Keratinocyte (primary cell): ENCODE data around the gene SLC6A7. TPM values are rescaled to one million over a fixed set of nuclear protein-coding genes. Genes with fewer than 3 reads are reported as not detected.

Source experiments
- DNase-seq: peaks from one replicate; pipeline ENCODE4 v3.0.0-alpha.2; 2011; ENCODE audit warnings: low read depth, missing footprints, low spot score
- FAIRE-seq: peaks from 2 replicates; lab custom pipeline; 2011; peaks lifted over from hg19 to GRCh38; lab: Jason Lieb, UNC
- H2AFZ ChIP-seq: 2 replicates; pipeline ENCODE4 v1.6.0; 2012; ENCODE audit warnings: low read length, control low read depth, inconsistent platforms; ENCODE audit not compliant: control insufficient read depth
- H3K27ac ChIP-seq: 2 replicates; pipeline ENCODE4 v1.5.1; 2011; ENCODE audit warnings: low read length; ENCODE audit not compliant: control insufficient read depth, insufficient read depth
- H3K27me3 ChIP-seq: 3 replicates; pipeline ENCODE4 v1.6.0; 2011; ENCODE audit warnings: low read length; ENCODE audit not compliant: control insufficient read depth, insufficient read depth; ENCODE audit errors: extremely low read depth
- H3K36me3 ChIP-seq, 2 experiments: 2 replicates in 1 of 2; 3 replicates in 1 of 2; pipeline ENCODE4 v1.5.1; 2011; ENCODE audit warnings: low read length in 2 of 2, mild to moderate bottlenecking in 1 of 2; ENCODE audit not compliant: control insufficient read depth in 2 of 2, insufficient read depth in 2 of 2; ENCODE audit errors: extremely low read depth in 1 of 2
- H3K4me1 ChIP-seq: 3 replicates; pipeline ENCODE4 v1.5.1; 2011; ENCODE audit warnings: low read length; ENCODE audit not compliant: control insufficient read depth, insufficient read depth; ENCODE audit errors: extremely low read depth
- H3K4me2 ChIP-seq: 3 replicates; pipeline ENCODE4 v1.6.0; 2011; ENCODE audit warnings: low read depth, low read length; ENCODE audit not compliant: control insufficient read depth, insufficient read depth; ENCODE audit errors: extremely low read depth
- H3K4me3 ChIP-seq, 3 experiments: fragments of 200-600 bp in 1 of 3; sonication (generic) in 1 of 3; 2 replicates in 2 of 3; 3 replicates in 1 of 3; pipeline ENCODE4 v1.5.1; 2011 to 2016; ENCODE audit warnings: low read length in 3 of 3, mild to moderate bottlenecking in 3 of 3, control low read depth in 2 of 3, inconsistent platforms in 1 of 3, low read depth in 1 of 3, mixed read lengths in 1 of 3, mixed run types in 1 of 3, moderate library complexity in 1 of 3; ENCODE audit not compliant: control insufficient read depth in 2 of 3, insufficient read depth in 2 of 3; ENCODE audit errors: extremely low read depth in 1 of 3
- H3K79me2 ChIP-seq: 2 replicates; pipeline ENCODE4 v1.6.0; 2012; ENCODE audit warnings: low read length; ENCODE audit not compliant: control insufficient read depth, insufficient read depth
- H3K9ac ChIP-seq: 3 replicates; pipeline ENCODE4 v1.6.0; 2011; ENCODE audit warnings: low read length; ENCODE audit not compliant: control insufficient read depth, insufficient read depth; ENCODE audit errors: extremely low read depth
- H3K9me1 ChIP-seq: 3 replicates; pipeline ENCODE4 v1.6.0; 2011; ENCODE audit warnings: low read length; ENCODE audit not compliant: control insufficient read depth, insufficient read depth; ENCODE audit errors: extremely low read depth
- H3K9me3 ChIP-seq: 2 replicates; pipeline ENCODE4 v1.5.1; 2012; ENCODE audit warnings: low read depth, low read length; ENCODE audit not compliant: control insufficient read depth
- H4K20me1 ChIP-seq: 3 replicates; pipeline ENCODE4 v1.6.0; 2011; ENCODE audit warnings: low read length; ENCODE audit not compliant: control insufficient read depth, insufficient read depth; ENCODE audit errors: extremely low read depth
- CTCF ChIP-seq, 3 experiments: IDR thresholded peaks in 1 of 3; conservative IDR thresholded peaks in 1 of 3; optimal IDR thresholded peaks in 1 of 3; 2 replicates in 2 of 3; 3 replicates in 1 of 3; pipeline versions ENCODE3 to v1.5.1; 2011; ENCODE audit warnings: low read length in 3 of 3, mild to moderate bottlenecking in 3 of 3, moderate library complexity in 2 of 3, control low read depth in 1 of 3, inconsistent platforms in 1 of 3; ENCODE audit not compliant: insufficient read depth in 2 of 3; ENCODE audit errors: extremely low read depth in 1 of 3
- EZH2 ChIP-seq: IDR thresholded peaks from one replicate; pipeline ENCODE4 v1.6.1; 2012; ENCODE audit warnings: inconsistent platforms, mild to moderate bottlenecking, low read length, moderate library complexity
- dilution Hi-C: fragments of 300-500 bp; cut with MboI; formaldehyde crosslinking; loops from one replicate; pipeline ENCODE4 v1.7.0; 2020; ENCODE audit warnings: low sequenced_read_pairs; ENCODE audit not compliant: extremely low pct_ligation_motif_present
- polyA plus RNA-seq, 5 experiments: library from polyadenylated mRNA; depleted of rRNA in 3 of 5; stranded (reverse) in 3 of 5; stranded (forward) in 1 of 5; unstranded in 1 of 5; fragments of >200 nt; gene quantifications; 1 replicate in 1 of 5; 2 replicates in 3 of 5; 3 replicates in 1 of 5; pipeline versions ENCODE4 v1.2.1 to v1.2.3, GENCODE V29; 2011 to 2012; ENCODE audit warnings: missing spikeins in 2 of 5, low read depth in 1 of 5, low replicate concordance in 1 of 5

SLC6A7 gene
- polyA plus RNA-seq, 1 donor (not counting 4 experiments of a cell fraction or from before 2014, with no cell fraction given): not detected

- no peaks in the 10 kb centered on the region for H3K9me3 ChIP-seq
- FAIRE-seq (no peak), DNase-seq (no peak)
- no peaks in the 10 kb centered on the region for H3K9me1 ChIP-seq
- H3K9ac ChIP-seq: no peak overlapping the region
- no peaks in the 10 kb centered on the region for H4K20me1 ChIP-seq
- no peak overlapping the region for H3K4me2 ChIP-seq
- H3K4me3 ChIP-seq: no peak overlapping the region
- H2AFZ ChIP-seq: no peak overlapping the region
- dilution Hi-C loops: no loop called here
- H3K27ac ChIP-seq: no peak overlapping the region
- H3K36me3 ChIP-seq: no peaks in the 10 kb centered on the region
- no peak for TF ChIP-seq EZH2
- TF ChIP-seq CTCF (optimal IDR thresholded peaks at IDR 0.05 in 1 of 3, IDR thresholded peaks at IDR 0.05 in 1 of 3, conservative IDR thresholded peaks at IDR 0.05 in 1 of 3; ENCODE audit: extremely low read depth in 1 of 3, insufficient read depth in 2 of 3, low read length in 3 of 3): no peak
- H3K79me2 ChIP-seq: no peaks in the 10 kb centered on the region
- H3K27me3 ChIP-seq: no peaks in the 10 kb centered on the region
- peaks cover 17% of the 10 kb centered on the region for H3K4me1 ChIP-seq
Measured at GRCh38 chr5:150206779-150207115, 16.9 kb downstream of the SLC6A7 start.

DNA sequence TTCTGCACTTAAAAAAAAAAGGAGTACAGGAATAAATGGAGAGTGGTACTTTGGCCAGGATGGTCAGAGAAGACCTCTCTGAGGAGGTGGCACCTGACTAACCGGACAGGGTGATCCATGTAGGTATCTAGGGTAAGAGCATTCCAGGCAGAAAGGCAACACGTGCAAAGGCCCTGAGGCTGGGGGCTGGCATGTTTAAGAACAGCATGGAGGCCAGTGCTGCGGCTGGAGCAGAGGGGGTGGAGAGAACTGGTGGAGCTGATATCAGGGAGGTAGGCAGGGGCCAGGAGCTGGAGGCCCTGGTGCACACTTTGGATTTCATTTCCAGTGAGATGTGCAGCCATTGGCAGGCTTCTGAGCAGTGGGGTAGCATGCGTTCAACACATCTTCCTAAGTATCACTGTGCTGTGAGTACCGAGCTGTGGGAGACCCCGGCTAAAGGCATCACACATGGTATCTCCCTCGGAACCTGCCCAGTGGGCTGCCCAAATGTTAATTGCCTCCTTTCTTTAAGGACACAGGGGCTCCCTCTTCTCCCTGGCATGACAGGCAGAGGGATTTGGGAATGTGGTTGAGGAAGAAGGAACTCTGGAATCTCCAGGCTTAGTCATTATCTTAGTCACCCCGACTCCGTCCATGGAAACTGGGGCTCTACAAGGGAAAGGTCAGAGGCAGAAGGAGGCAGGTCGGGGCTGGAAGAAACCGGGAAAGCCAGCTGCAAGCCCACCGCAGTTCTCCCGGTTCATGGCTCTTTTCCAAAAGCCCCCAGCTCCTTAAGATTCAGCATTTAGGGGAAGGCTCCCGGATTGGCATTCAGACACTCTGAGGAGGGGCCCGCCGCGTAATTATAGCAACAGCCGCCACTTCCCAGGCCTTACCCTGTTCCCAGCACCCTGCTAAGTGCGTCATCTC, 18.6 kb downstream of the SLC6A7 start:
- H3K27ac ChIP-seq: peak overlapping the region; percentile 81
- peak; percentile 79 for FAIRE-seq
- DNase-seq: peak; percentile 70
- no peak for TF ChIP-seq CTCF (optimal IDR thresholded peaks at IDR 0.05 in 1 of 3, IDR thresholded peaks at IDR 0.05 in 1 of 3, conservative IDR thresholded peaks at IDR 0.05 in 1 of 3; ENCODE audit: extremely low read depth in 1 of 3, insufficient read depth in 2 of 3, low read length in 3 of 3)
- TF ChIP-seq EZH2: no peak
- no peaks in the 10 kb centered on the region for H3K9me3 ChIP-seq
- H2AFZ ChIP-seq: peak overlapping the region; percentile 66
- peak overlapping the region in 1 of 3 experiments; percentile 30 for H3K4me3 ChIP-seq
- H3K79me2 ChIP-seq: no peaks in the 10 kb centered on the region
- dilution Hi-C loops: no loop called here
- H3K27me3 ChIP-seq: no peaks in the 10 kb centered on the region
- no peaks in the 10 kb centered on the region for H3K9me1 ChIP-seq
- peak overlapping the region; percentile 50 for H3K4me2 ChIP-seq
- H4K20me1 ChIP-seq: no peaks in the 10 kb centered on the region
- H3K36me3 ChIP-seq: no peaks in the 10 kb centered on the region
- H3K4me1 ChIP-seq: peaks cover 17% of the 10 kb centered on the region
- peak overlapping the region; percentile 66 for H3K9ac ChIP-seq
